GM18505 (cell line): ENCODE data around the gene CCL2.
"Not testable (repeated sequence)": the region's sequence is repeated elsewhere in the genome, so short reads cannot be mapped to it uniquely, and the experiment has no call there.

ENCODE experiments used
- ATAC-seq: cut with Tn5 transposase; IDR thresholded peaks from one replicate; pipeline ENCODE4 v1.9.1; 2021; ENCODE audit not compliant: unreplicated experiment
- POLR2A ChIP-seq: IDR thresholded peaks from 4 replicates; pipeline ENCODE4 v1.6.1; 2011; ENCODE audit warnings: borderline replicate concordance; ENCODE audit not compliant: insufficient read depth, insufficient read length; ENCODE audit errors: extremely low read depth

Gene CCL2

DNA sequence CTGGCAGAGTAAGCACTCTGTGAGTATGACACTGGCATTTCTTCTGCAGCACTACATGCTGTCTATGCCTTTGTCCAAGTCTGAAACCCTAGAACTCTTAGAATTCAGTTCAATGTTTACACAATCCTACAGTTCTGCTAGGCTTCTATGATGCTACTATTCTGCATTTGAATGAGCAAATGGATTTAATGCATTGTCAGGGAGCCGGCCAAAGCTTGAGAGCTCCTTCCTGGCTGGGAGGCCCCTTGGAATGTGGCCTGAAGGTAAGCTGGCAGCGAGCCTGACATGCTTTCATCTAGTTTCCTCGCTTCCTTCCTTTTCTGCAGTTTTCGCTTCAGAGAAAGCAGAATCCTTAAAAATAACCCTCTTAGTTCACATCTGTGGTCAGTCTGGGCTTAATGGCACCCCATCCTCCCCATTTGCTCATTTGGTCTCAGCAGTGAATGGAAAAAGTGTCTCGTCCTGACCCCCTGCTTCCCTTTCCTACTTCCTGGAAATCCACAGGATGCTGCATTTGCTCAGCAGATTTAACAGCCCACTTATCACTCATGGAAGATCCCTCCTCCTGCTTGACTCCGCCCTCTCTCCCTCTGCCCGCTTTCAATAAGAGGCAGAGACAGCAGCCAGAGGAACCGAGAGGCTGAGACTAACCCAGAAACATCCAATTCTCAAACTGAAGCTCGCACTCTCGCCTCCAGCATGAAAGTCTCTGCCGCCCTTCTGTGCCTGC lies at the start of gene CCL2:
Gene CCL2 (plus strand): TSS at position 635 of the 730 bp plus-strand sequence. CDS start 65 bp downstream, at position 700.
- no peak for ATAC-seq
- TF ChIP-seq POLR2A, result no peak

DNA sequence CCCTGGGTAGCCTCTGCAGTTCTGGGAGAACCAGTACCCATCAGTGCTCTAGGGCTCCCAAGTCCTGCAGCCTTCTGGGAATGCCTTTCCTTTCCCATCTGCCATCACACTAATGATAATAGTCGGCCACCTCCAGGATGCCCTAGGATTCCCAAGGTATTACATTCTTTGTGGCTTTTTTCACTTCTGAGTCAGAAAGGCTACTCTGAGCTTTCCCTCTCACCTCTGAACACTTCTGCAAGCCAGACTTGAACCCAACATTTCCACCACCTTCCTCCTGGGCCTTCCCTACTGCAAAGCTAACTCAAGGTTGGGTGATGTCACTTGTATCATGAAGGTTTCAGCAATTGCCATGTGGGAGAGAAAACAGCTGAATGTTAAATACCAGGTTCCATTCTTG lies 49.7 kb upstream of the CCL2 start:
- ATAC-seq, result no peak
- TF ChIP-seq POLR2A, result no peak

DNA sequence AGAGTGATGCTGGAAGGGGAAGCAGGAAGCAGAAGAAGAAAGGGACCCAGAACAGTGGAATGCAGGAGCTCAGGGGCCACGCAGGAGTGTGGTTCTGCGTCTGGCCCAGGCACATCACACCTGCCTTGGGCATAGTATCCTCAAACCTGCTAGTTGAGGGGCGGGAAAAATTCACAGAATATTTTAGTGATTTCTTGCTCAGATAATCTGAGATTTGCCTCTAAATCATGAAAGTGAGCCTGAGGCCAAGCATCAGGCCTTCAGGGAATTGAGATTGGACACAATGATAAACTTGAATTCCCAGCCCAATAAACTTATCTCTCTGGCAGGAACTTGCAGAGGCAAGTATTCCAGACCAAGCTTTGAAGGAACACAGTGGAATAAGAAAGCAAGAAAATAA lies 48.5 kb upstream of the CCL2 start:
- TF ChIP-seq POLR2A, result no peak

DNA sequence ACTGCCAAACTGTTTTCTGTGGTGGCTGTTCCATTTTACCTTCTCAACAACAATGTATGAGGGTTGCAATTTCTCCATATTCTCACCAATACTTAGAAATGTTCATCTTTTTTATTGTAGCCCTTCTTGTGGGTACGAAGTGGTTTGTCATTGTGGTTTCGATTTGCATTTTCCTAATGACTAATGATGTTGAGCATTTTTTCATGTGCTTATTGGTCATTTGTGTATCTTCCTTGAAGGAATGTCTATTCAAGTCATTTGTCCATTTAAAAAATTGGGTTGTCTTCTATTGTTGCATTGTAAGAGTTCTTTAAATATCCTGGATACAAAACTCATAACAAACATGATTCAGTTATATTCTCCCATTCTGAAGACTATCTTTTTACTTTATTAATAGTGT lies 47.5 kb upstream of the CCL2 start:
- ATAC-seq, result no peak
- TF ChIP-seq POLR2A, result no peak

More for the DNA sequence above, 48.5 kb upstream of the CCL2 start:
- no peak for ATAC-seq

DNA sequence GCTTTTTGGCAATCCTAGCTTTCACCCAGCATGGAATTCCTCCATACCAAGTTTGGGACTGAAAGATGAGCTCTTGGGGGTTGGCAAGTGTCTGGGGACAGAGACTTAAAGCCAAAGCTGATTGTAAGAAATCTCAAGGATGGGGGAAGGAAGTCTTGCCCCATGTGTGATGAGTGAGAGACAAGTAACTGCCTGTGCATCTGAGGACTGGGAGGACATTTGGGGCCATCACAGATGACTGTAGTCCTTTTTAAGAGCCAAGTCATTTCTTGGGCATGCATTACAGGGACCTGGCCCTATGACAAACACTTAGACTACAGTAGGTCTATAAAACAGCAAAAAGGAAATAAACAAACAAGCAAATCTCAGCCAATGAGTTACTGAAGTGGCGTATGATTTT lies 36.3 kb upstream of the CCL2 start:
- no peak for ATAC-seq
- no peak for TF ChIP-seq POLR2A

DNA sequence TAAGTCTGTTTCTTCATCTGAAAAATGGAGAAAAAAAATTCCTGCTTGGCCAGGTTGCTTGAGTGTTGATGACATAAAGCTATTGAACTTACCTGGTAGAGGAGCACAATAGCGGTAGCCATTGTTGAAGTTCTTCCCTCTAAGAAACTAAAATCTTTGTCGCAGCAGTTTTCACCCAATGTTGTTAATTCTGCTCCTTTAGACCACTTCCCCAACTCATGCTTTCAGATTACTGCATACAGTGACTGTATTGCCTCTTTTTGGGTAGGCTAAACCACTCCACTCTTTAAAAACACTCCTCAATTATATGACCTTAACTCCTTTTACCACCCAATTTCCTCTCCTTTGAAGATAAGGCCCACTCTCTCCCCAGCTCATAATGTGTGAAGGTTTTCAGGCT lies 35.7 kb upstream of the CCL2 start:
- ATAC-seq, result no peak
- no peak for TF ChIP-seq POLR2A

DNA sequence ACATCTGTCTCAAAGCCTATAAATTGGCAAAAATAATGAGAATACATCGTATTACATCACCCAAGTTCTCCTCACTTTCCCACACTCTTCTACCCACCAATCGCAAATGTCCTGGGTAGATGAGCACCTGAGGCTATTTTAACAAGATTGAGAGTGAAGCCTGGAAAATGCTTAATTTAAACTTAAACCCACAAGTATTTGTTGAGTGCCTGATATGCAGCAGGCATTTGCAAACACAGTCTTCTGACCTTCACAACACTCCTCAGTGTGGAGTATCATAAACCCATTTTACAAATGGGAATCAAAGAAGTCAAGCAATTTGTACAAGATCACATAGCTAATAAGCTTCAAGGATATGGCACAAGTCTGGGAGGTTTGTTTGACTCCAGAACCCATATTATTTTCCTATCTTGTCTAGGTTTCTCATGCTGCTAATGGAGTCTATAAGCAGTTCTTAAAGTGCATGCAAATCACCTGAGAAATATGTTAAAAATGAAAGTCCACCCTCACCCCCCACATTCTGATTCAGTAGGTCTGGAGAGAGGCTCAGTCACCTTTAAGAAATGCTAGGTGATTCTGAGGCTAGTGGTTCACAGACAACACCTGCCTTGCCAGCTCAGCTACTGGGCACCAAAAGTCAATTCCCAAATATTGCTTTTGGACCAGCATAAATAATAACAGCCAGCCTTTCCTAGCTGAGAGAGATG lies 34.9 kb upstream of the CCL2 start:
- ATAC-seq, result no peak

DNA sequence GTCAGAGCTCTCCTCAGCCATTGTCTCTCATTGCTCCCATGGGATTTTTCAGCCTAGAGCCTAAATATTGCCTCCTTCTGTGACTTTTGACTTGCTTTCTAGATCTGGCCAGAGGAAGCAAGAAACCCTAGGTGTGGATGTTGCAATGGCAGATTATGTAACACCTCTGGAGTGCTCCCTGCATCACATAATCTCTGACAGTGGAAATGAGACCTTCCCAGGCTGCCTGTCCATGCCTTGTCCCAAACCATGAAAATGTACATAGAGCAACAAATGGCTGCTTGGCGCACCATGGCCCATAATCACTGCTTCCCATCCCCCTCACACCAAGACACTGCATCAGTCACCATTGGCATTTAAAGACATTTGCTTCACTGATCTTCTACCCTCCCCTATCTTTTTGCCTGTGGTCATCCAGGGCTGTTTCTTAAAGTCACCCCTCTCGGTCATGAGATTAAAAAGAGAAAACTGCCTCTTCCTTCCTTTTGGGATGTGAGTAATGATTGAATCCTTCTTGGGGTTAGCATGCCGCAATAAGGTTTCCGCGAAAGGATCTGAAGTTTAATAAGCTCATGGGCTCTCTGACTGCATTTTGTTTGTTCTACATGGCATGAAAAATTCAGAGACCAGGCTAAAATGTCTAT lies 34.2 kb upstream of the CCL2 start:
- no peak for TF ChIP-seq POLR2A
- ATAC-seq, result no peak

More for the DNA sequence above, 34.9 kb upstream of the CCL2 start:
- TF ChIP-seq POLR2A, result no peak

DNA sequence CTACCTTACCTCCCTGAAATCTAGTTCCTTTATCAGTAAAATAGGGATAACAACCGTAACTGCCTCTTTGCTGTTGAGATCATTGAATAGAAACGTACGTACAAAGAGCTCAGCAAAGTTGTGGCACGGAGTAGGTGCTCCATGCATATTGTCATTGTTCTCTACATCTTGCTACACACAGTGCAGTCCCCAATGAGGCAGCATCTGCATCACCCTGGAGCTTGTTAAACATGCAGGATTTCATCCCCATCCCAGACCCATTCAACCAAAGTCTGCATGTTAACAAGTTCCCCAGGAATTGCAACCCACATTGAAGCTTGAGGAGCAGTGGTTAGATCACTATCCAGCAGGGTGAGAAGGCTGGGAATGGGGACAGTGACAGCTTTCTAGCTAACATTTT lies 33.7 kb upstream of the CCL2 start:
- no peak for ATAC-seq
- no peak for TF ChIP-seq POLR2A

DNA sequence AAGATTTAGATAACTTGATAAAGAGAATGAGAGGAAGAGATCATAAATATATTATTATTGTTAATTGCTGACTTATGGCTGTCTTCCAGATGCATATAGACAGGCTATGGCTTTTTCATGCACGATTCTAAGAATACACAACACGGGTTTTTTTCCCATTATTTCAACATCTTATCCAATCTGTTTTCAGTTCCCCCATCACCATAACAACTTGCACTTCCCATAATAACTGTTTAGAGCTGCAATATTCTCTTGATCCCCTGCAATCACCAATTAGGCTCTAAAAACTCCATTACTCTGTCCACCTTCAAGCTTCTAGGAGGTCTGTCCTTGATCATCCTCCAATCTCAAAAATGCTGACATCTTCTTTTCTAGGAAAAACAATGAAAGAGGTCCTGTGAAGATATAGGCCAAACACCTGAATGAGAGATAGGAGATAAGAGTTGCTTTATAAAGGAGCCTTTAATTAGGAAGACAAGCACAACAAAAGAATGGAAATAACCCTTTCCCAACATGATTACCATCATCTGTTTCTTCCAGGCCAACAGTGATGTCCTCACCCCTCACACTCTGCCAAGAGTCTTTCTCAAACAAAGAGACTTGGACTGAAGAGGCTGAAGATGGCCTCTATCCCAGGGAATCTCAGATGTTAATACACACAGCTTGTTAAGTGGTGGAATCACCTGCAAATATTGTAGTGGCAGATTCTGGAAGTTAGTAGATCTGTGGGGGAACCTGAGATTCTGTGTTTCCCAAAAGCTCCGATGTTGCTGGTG lies 32.2 kb upstream of the CCL2 start:
- no peak for TF ChIP-seq POLR2A
- no peak for ATAC-seq

DNA sequence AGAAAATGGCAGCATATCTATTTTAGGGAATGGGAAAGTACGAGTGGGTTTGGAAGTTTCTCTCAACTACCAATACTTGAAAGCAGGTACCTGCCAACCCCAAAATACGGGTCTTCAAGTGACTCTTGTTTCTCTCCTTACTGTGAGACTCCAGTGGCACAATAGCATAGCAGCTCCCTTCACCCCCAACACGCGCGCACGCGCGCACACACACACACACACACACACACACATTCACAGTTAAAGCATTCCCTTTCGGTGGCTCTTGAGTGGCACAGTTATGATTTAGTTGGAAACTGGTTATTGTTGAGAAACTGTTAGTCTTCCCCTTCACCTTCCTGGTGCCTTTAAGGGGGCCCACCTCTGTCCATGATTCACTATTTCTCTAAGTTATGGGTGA lies 30.0 kb upstream of the CCL2 start:
- no peak for TF ChIP-seq POLR2A
- ATAC-seq, result no peak

DNA sequence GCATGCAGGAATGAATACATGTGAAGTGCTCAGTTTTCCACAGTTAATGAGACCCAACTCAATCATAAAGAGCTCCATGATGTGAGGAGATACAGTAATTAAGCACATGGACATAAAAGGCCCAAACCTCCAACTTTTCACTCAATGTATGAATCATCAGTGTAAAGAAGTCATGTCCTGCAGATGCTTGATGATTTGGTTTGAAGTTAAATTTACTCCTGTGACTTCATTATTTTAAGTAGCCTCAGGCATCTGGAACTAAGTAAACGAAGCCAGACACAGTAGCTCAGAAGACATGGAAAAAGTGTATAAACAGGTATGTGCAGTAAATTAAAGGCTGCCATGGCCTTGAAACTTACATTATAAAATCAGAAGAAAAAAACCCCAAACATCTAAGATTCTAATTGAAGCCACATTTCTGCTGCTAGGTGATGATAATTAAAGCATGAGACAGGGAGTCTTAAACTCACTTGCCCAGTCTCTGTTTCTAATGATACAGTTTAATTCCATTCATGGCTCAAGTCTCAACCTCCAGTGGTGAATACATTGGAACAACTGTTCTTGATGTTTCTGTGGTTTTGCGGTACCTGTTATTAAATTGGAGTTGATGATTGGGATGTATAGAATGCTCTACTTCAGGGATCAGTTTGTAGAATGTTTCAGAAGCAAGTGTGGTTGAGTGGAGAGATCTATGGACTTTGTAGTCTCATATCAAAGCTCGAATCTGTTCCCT lies 28.9 kb upstream of the CCL2 start:
- no peak for TF ChIP-seq POLR2A
- no peak for ATAC-seq

DNA sequence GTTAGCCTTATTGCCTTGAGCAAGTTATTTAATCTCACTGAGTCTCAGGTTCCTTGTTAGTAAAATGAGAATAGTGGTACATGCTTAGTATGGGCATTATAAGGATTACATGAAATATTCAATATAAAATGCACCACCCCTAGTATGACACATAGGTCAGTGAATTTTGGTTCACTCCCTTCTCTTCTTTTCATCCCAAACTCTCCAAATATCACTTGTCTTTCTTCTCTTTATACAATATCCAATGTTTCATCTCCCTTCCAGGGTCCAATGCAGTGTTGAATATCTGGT lies 28.4 kb upstream of the CCL2 start:
- TF ChIP-seq POLR2A, result no peak
- ATAC-seq, result no peak

DNA sequence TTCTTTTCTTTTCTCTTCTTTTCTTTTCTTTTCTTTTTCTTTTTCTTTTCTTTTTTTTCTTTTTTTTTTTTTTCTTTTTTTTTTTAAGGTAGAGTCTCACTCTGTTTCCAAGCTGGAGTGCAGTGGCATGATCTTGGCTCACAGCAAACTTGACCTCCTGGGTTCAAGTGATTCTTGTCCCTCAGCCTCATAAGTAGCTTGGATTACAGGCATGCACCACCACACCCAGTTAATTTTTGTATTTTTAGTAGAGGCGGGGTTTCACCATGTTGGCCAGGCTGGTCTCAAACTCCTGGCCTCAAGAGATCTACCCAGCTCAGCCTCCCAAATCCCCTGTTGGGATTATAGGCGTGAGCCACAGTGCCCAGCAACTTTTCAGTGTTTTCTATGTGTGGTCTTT lies 27.8 kb upstream of the CCL2 start:
- not testable (repeated sequence) for ATAC-seq
